Left cardiac atrium (tissue), 4 donors: Measurements from ENCODE around the gene DUSP9. TPM values are rescaled to one million over a fixed set of nuclear protein-coding genes. Genes with fewer than 3 reads are reported as not detected.
"Not testable (repeated sequence)": the region's sequence is repeated elsewhere in the genome, so short reads cannot be mapped to it uniquely, and the experiment has no call there.

Experiments
- ATAC-seq, 2 donors: fragments of 200-7000 bp; cut with Tn5 transposase; one replicate each; pipeline ENCODE4 v1.9.1; 2020; ENCODE audit warnings: mild to moderate bottlenecking in 2 of 2, moderate library complexity in 2 of 2
- DNase-seq: peaks from one replicate; pipeline ENCODE4 v3.0.0-alpha.2; 2020
- intact Hi-C, 2 donors: fragments of 100-400 bp; cut with DNase I; formaldehyde crosslinking; loops; one replicate each; pipeline versions ENCODE4 v1.14.1 to v1.15.1; 2022 to 2023
- total RNA-seq, 2 donors: library from RNA; stranded (reverse); fragmentation: NEBNext Ultra II Directional; extraction: Animal tissue kit (Norgen Biotek cat#: 25700); gene quantifications; one replicate each; pipeline ENCODE4 v1.2.1, GENCODE V29; 2021
- donor health status: DM: no; HTN: yes; CAD: no.
- donor health status: DM: no; HTN: yes; CAD: no; lungs with severe emphysema.
- donor health status: DM: yes; HTN: yes; CAD: no.
- donor health status: Dilated cardiomyopathy.

The DUSP9 gene
- total RNA-seq, 2 donors from 2014 or later: not detected

- DNase-seq, ATAC-seq, intact Hi-C loops: not testable (repeated sequence)
Observed at GRCh38 chrX:153696986-153697722, 50.2 kb downstream of the DUSP9 start.

GRCh38 chrX:153697924-153698865 is 51.2 kb downstream of the DUSP9 start:
- intact Hi-C loops: no loop called here
- DNase-seq: no peak
- ATAC-seq: no peak

DNA sequence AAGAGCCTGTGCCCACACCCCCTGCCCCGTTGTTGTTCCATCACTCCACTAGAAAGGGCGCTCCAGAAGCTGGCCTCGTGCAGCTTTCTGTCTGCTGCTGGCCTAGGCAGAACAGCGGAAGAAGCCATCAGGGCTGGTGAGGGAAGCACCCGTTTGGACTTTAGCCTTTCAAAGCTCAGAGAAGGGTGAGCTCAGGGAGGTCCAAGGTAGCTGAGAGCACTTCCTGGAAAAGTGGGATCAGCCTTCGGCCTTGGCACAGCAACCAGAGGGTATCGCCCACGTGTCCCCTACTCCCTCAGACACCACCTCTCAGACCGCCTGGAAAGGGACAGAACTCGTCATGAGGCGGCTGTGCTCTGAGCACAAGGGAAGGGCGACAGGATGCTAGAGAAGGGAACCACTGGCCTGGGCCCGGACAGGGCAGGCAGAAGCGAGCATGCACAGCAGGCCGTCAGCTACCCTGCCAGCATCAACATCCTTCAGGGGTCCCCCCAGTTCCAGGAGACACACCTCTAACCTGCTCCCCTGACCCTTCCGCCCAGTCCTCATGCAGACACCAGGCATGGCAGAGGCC is 52.3 kb downstream of the DUSP9 start:
- DNase-seq, intact Hi-C loops, ATAC-seq: not testable (repeated sequence)

GRCh38 chrX:153699784-153700371 is 52.9 kb downstream of the DUSP9 start:
- ATAC-seq: peak; percentile 52 to 75
- intact Hi-C loops, DNase-seq: not testable (repeated sequence)

DNA sequence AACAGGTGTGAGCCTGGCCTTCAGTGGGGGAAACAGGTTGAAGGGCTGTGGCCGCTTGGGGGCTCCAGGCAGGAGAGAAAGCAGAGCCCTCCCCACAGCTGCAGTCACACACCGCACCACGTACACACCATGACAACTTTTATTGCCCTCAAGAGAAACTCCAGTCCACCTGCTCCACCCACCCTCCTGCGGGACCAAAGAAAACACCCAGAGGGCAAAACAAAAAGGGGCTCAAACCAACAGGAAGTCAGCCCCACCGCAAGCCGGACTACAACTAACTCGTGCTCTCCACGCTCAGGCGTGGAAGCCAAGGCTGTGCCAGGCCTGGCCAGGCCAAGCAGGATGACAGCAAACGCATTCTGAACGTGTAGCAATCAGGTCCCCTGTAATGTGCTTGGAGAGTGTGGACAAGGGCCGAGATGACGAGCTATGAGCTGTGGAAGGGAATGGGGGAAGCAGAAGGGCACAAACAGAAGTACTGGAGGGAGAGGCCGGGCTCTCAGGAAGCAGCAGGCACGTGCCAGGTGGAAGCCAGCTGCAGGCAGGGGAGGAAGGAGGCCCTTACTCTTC is 53.5 kb downstream of the DUSP9 start:
- no peak for DNase-seq
- intact Hi-C loops: no loop called here
- ATAC-seq: peak; percentile 3 to 20

Other genes starting within 250 kb of the DUSP9 start
- gene PNMA6E, start 245.9 kb upstream of the DUSP9 start, total RNA-seq: not detected
- gene ZFP92, start 235.7 kb upstream of the DUSP9 start, total RNA-seq: 1 to 10 TPM in 1 of 2 donors, under 1 TPM in 1; 0.85 to 2.0 TPM
- under 1 TPM in 1 of 2 donors, not detected in 1; 0.39 TPM for gene TREX2, start 201.1 kb upstream of the DUSP9 start, total RNA-seq
- gene HAUS7, start 176.6 kb upstream of the DUSP9 start, total RNA-seq: 10 to 100 TPM; 15.8 to 22.2 TPM
- gene BGN, start 152.2 kb upstream of the DUSP9 start, total RNA-seq: 100 to 1,000 TPM in 1 of 2 donors, 10 to 100 TPM in 1; 96.0 to 193 TPM
- gene ATP2B3, start 129.6 kb upstream of the DUSP9 start, total RNA-seq: under 1 TPM in 1 of 2 donors, not detected in 1; 0.10 TPM
- 10 to 100 TPM; 31.4 to 31.8 TPM for gene CCNQ, start 48.1 kb upstream of the DUSP9 start, total RNA-seq
- 10 to 100 TPM in 1 of 2 donors, 1 to 10 TPM in 1; 9.7 to 14.6 TPM for gene PNCK, start 26.6 kb downstream of the DUSP9 start, total RNA-seq
- gene SLC6A8, start 40.7 kb downstream of the DUSP9 start, total RNA-seq: 100 to 1,000 TPM; 107 to 134 TPM
- 100 to 1,000 TPM; 123 to 159 TPM for gene BCAP31, start 77.2 kb downstream of the DUSP9 start, total RNA-seq
- gene ABCD1, start 77.7 kb downstream of the DUSP9 start, total RNA-seq: 10 to 100 TPM; 11.5 to 15.0 TPM
- gene PLXNB3, start 117.0 kb downstream of the DUSP9 start, total RNA-seq: 1 to 10 TPM; 5.9 to 7.1 TPM
- 10 to 100 TPM; 24.1 to 25.8 TPM for gene SRPK3, start 133.8 kb downstream of the DUSP9 start, total RNA-seq
- gene IDH3G, start 147.2 kb downstream of the DUSP9 start, total RNA-seq: 10 to 100 TPM; 56.4 to 68.4 TPM
- gene SSR4, start 147.5 kb downstream of the DUSP9 start, total RNA-seq: 100 to 1,000 TPM; 180 to 183 TPM
- 1 to 10 TPM; 4.0 to 4.3 TPM for gene PDZD4, start 183.3 kb downstream of the DUSP9 start, total RNA-seq
- gene L1CAM, start 239.0 kb downstream of the DUSP9 start, total RNA-seq: 1 to 10 TPM; 4.3 to 9.2 TPM